ENCODE results near the gene RICTOR.
"Not testable (repeated sequence)": the region's sequence is repeated elsewhere in the genome, so short reads cannot be mapped to it uniquely, and the experiment has no call there.

The RICTOR gene

DNA sequence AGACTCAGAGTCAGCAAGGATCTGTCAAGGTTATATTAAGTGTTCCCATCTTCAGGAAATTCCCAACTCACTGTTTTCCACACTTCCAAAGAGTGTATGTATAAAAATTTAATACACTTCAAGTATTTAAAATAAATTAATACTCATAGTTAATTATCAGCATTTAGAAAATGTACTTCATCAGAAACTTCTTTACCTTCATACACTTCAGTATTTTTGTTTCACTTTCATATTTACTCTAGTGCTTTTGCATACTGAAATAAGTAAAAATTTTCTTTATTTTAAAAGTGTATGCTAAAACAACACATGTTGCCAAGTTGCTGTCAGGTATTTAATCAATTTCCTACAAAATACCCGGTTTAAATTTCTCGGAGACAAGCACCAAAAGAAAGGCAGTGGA, 16.5 kb downstream of the RICTOR start:
- DNase-seq, result no peak

- DNase-seq, result no peak
These were observed 18.3 kb downstream of the RICTOR start for GRCh38 chr5:39055768-39056398.

DNA sequence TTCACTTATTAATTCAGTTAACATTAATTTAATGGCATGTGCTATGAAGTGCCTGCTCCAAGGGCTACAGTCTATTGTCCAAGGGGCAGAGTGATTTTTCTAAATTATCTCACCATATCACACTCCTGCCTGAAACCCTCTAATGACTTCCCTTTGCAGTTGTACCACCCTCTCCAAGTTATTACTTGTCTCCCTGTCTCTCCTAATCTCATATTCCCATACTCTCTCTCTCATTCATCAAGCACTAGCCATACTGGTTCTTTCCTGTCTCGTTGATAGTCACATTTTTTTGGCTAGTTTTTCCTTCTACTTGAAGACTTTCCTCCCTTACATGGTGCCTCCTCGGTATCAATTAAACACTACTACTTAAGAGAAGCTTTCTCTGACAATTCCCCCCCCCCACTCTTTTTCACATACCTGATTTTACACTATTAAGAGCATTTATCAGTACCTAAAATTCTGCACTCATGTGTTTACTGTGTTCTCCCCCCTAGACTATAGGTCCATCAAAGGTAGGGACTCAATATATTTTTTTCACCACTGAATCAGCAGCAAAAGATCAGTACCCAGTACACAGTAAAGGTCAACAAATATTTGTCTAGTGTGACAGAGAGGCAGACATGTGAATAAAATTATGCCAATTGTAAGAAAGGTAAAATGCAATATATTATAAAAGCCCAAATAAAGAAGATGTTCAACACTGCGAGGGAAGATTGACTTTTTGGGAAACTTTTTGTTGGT, 19.0 kb downstream of the RICTOR start:
- no peak for DNase-seq

DNA sequence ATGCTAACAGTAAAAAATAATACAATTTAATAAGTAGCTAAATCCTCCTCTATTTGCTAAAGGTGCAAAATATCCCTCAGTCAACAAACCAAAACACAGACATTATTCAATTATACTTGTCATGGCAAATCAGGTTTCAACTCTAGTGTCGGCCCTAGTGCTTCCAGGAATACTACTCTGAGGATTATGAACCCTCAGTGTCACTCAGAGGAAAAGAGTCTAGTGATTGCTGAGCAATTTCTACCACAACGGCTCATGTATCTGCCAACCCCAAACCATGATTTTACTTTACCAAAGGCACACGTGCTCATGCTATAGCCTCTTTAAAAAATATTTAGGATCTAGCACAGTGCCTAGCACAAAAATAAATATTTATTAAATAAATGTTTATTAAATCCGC, 21.0 kb downstream of the RICTOR start:
- no peak for DNase-seq

DNA sequence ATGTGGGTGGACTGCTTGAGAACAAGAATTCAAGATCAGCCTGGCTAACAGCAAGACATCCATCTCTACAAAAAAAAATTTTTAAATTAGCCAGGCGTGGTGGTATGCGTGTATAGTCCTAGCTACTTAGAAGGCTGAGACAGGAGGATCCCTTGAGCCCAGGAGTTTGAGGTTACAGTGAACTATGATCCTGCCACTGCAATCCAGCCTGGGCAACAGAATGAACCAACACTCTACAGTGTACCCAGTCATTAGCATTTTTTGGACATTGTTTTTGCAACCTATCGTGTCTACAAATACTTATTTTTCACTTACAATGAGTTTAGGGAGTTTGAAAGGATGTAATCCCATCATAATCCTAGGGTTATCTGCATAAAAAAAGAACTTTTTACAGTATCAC, 22.1 kb downstream of the RICTOR start:
- no peak for DNase-seq

GRCh38 chr5:39049315-39049714, 24.9 kb downstream of the RICTOR start:
- no peak for DNase-seq

DNA sequence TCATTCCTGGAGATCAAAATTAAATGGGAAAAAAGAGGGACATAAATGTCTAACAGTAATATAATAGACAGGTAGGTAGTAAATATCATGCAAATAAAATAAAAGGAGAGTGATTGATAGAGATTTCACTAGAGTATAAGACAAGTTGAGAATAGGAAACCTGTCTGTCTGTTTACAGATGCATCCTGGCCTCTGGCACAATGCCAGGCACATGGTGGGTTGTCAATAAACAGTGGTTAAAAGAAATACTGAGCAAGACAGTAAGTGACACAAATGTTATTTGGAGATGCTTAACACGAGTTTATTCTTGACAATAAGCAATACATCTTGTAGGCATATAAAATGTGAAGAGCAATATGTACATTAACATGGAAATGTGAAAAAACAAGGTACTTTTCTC, 33.3 kb downstream of the RICTOR start:
- DNase-seq, result no peak

DNA sequence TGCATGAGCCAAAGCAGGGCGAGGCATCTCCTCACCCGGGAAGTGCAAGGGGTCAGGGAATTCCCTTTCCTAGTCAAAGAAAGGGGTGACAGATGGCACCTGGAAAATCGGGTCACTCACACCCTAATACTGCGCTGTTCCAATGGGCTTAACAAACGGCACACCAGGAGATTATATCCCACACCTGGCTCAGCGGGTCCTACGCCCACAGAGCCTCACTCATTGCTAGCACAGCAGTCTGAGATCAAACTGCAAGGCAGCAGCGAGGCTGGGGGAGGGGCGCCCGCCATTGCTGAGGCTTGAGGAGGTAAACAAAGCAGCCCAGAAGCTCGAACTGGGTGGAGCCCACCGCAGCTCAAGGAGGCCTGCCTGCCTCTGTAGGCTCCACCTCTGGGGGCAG, 39.7 kb downstream of the RICTOR start:
- DNase-seq, result not testable (repeated sequence)

DNA sequence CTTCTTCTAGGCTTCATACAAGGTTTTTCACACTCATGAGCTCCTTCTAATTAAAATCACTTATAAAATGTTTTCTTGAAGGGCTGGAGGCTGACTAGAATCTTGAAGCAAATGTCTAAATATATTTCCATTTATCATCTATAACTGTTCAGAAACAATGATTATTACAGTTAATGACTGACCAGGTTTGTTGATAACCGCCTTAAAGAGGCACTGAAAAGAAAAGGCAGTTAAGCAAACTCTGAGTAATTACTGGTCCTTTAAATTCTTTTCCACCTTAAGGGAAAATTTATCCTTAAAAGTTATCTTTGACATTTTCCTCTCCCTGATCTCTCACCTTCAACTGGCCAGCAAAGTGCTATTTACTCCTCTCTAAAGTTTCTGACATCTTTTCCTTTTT, 43.2 kb downstream of the RICTOR start:
- DNase-seq, result no peak

DNA sequence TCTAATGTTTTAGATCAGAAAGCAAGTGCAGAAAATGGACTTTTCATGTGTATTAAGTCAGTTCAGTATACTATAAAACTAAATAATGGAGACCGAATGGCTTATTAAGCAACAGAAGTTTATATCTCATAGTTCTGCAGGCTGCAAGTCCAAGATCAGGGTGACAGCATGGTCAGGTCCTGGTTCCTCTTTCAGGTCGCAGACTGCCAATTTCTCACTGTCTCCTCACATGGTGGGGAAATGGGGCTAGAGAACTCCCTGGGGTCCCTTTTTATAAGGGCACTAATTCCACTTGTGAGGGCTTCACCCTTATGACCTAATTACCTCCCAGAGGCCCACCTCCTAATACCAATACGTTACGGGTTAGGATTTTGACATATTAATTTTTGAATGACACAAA, 48.7 kb downstream of the RICTOR start:
- no peak for DNase-seq

GRCh38 chr5:39024884-39025283, 49.3 kb downstream of the RICTOR start:
- DNase-seq, result no peak

DNA sequence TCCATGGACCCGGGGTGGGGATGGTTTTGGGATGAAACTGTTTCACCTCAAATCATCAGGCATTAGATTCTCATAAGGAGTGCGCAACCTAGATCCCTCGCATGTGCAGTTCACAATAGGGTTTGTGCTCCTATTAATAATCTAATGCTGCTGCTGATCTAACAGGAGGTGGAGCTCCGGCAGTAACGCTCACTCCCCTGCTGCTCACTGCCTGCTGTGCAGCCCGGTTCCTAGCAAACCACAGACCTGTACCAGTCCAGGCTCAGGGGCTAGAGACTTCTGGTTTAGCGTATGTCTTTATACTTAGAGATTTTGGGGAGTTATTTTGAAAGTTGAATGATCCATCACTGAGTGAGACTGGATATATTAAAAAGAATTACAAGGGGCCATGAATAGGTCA, 50.2 kb downstream of the RICTOR start:
- DNase-seq, result peak; percentile 50

- no peak for DNase-seq
These were observed 51.1 kb downstream of the RICTOR start for GRCh38 chr5:39023121-39023520.

GRCh38 chr5:39022151-39022550, 52.0 kb downstream of the RICTOR start:
- no peak for DNase-seq

GRCh38 chr5:39021413-39021812, 52.8 kb downstream of the RICTOR start:
- peak; percentile 37 for DNase-seq

GRCh38 chr5:39020458-39020857, 53.7 kb downstream of the RICTOR start:
- DNase-seq, result no peak

DNA sequence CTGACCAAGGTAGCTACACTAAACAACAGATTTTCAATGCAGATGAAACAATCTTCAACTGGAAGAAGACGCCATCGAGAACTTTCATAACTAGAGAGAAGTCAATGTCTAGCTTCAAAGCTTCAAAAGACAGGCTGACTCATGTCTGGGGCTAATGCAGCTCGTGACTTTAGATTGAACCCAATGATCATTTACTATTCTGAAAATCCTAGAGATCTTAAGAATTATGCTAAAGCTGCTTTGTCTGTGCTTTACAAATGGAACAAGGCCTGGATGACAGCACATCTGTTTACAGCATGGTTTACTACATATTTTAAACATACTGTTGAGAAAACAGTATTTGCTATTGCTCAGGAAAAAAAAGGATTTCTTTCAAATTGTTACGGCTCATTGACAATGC, 54.9 kb downstream of the RICTOR start:
- peak; percentile 37 for DNase-seq

- no peak for DNase-seq
These were observed 56.7 kb downstream of the RICTOR start for GRCh38 chr5:39017504-39017903.

GRCh38 chr5:39016587-39017275, 57.5 kb downstream of the RICTOR start:
- DNase-seq, result peak; percentile 62

DNA sequence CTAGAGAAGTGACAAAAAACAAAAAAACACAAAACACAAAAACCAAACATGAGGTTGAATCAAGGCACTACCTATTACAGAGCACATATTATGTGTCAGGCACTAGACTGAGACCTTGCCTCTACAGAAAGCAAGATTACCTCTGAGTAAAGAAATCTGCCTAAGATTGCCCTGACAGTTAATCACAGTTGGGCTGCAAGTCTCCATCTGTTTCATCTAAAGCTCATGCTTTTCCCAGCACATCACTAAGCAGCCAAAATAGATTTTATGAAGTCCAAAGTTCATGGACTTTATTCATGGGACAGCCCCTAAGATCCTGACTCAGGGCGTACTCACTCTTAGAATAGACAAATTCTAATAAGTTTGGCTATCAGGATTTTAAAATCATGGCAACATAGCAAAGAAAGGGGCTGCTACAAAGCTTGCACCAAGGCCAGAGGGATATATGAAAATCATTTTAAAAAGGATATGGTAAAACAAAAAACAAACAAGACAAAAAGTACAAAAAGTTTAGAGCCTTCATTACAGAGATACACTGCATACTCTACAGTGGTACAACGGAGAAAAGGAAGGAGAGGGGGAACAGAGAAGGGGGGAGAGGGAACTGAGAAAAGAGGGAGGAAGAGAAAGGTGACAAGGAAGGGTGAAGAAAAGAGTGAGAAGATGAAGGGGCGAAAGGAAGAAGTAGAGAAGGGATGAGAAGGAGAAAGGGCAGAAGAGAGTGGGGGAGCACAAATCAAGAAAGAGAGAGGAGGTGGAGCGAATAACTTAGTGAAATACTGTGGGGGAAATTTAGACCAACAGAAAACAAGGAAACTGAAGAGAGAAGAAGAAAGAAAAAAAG, 58.2 kb downstream of the RICTOR start:
- DNase-seq, result peak; percentile 85

DNA sequence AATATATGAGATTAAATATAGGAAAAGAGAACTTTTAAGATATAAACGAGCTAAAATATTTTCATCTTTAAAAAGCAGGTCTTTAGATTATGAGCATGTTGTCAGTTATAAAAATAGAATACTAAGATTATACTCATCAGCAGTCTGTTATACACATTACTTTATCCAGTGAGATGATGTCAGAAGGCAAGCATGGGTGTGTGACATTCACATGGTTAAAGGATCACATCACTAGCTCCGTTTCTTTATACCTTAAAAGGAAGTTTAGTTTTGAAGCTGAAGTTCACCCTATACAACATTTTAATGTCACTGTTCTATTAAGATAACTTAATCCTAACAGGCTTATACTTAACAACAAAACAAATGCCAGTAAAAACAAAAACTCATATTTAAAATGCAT, 59.6 kb downstream of the RICTOR start:
- peak; percentile 97 for DNase-seq

DNA sequence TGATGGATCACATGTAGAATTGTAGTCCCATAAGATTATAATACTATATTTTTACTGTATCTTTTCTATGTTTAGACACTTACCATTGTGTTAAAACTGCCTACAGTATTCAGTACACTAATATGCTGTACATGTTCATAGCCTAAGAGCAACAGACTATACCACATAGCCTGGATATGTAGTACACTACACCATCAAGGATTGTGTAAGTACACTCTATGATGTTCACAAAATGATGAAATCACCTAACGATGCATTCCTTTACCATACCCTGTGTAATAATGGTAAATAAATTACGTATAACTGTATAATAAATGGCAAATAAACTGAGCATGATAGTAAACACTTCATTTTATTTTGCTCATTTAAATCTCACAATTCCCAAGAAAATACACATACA, 60.3 kb downstream of the RICTOR start:
- peak; percentile 62 for DNase-seq

GRCh38 chr5:39010958-39011357, 63.2 kb downstream of the RICTOR start:
- DNase-seq, result not testable (repeated sequence)

Data from fibroblast of skin of scalp (primary cell).